Hematopoietic multipotent progenitor cell treated with erythropoietin and hydrocortisone succinate and interleukin-3 and kit ligand, for 17 days (in vitro differentiated cells): ENCODE data around the gene TIMM17B.

Experiments
- DNase-seq: peaks from one replicate; pipeline ENCODE4 v3.0.0-alpha.2; 2015; ENCODE audit warnings: low spot score

The TIMM17B gene

GRCh38 chrX:48897625-48898306 is at the start of gene TIMM17B, which contains the start of gene PQBP1:
TSS of gene TIMM17B (minus strand) at chrX:48897768. CDS start at chrX:48897749, 19 bp downstream.
TSS of gene PQBP1 (plus strand) at chrX:48897930. CDS start at chrX:48898510, 580 bp downstream.
- DNase-seq, result peak; percentile 95

GRCh38 chrX:48945517-48946348 is 48.2 kb upstream of the TIMM17B start:
- peak; percentile 74 for DNase-seq

DNA sequence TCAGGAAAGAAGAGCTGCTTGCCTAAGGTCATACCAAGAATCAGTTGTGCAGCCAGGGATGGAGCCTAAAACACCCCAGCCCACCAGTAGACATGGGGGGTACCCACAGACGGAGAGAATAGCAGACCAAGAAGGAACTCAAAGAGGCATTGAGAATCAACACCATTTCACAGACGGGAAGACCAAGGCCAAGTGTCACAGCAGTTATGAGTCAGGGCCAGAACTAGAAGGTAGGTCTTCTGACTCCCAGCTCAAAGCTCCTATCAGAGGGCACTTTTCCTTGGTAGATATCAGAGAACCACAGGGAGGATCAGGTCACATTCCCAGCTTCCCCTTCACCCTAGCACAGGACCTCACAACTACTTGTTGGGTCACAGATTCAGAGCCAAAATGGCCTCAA is 45.3 kb upstream of the TIMM17B start:
- DNase-seq, result peak; percentile 41

GRCh38 chrX:48940404-48940955 is 42.9 kb upstream of the TIMM17B start:
- DNase-seq, result peak; percentile 84

GRCh38 chrX:48939524-48940228 is 42.1 kb upstream of the TIMM17B start:
- DNase-seq, result peak; percentile 42

DNA sequence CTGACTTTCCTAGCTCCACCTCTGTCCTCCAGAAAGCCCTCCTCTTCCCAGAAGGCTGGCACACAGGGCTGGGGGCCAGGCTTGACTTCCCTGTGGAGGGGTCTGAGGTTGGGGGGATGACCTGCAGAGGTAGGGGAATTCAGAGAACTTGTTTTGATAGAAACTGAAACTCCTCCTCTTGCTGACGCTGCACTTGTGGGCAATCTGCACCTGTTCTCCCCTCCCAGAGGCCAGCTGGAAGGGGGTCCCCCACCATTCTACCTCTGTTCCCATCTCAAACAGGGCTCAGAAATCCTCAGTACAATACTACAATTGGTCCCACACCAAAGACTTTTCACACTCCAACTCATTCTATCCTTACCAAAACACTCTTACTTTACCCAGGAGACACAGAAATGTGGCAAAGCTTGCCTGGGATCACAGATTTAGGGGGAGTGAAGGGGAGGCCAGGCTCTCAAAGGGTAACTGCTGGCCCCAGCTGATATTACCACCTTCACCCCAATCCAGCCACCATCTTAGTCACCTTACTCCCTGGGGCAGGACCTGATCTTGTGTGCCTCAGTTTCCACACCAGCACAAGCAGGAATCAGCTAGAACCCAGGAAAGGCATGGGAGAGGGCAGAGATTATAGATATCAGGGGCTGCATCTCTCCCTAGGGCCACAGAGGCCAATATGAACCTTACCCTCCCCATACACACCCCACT is 41.3 kb upstream of the TIMM17B start:
- peak; percentile 59 for DNase-seq

- peak; percentile 64 for DNase-seq
Observed at GRCh38 chrX:48937054-48937907, 39.7 kb upstream of the TIMM17B start.

- DNase-seq, result no peak
Observed at GRCh38 chrX:48936429-48937053, 39.0 kb upstream of the TIMM17B start.

DNA sequence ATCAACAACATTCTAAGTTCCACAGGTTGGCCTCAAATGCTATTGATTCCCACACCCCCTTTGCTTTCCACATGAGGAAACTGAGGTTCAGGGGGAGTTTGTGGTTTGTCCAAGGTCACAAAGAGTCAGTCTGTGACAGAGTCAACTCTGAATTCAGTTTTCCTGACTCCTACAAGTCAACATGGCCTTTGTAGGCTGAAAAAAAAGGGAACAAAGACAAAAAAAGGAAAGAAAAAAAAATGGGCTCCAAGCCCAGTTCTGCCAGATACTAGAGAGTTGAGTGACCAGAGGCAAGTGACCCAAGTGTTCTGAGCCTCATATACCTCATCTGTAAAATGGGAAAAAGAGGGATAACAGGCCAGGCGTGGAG is 37.7 kb upstream of the TIMM17B start:
- DNase-seq, result no peak

- DNase-seq, result no peak
Observed at GRCh38 chrX:48934581-48935300, 37.2 kb upstream of the TIMM17B start.

- DNase-seq, result no peak
Observed at GRCh38 chrX:48933757-48934156, 36.2 kb upstream of the TIMM17B start.

DNA sequence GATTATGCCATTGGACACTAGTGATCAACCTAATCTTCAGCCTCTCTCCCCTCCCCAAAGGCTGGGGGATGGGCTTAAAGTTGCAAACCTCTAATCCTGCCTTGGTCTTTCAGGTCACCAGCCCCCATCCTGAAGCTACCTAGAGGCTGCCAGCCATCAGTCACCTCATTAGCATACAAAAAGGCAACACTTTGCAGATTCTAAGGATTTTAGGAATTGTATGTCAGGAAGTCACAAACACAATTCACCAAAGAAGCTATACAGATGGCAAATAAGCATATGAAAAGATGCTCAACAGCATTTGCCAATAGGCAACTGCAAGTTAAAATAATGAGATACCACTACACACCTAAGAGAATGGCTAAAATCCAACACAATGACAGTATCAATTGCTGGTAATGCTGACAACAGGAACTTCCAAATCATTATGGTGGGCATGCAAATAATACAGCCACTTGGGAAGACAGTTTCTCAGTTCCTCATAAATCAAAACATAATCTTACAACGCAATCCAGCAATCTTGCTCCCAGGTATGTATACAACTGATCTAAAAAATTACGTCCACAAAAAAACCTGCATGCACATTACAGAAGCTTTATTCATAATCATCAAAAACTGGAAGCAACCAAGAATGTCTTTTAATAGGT is 30.3 kb upstream of the TIMM17B start:
- no peak for DNase-seq

GRCh38 chrX:48927123-48927522 is 29.6 kb upstream of the TIMM17B start:
- DNase-seq, result no peak

DNA sequence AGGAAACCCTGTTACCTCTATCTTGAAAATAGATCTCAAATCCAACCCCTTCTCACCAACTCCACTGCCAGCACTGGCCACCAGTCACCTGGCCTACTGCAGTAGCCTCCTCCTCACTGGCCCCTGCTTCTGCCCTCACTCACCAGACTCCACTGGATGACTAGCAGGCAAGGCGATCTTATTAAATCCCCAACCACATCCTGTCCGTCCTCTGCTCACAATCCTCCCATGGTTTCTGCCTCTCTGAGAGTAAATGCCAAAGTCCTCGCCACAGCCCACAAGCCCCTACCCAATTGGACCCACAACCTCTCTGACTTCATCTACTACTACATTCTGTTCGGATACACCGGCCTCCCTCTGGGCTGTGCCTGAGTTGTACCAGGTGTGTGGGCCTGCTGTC is 26.7 kb upstream of the TIMM17B start:
- no peak for DNase-seq

DNA sequence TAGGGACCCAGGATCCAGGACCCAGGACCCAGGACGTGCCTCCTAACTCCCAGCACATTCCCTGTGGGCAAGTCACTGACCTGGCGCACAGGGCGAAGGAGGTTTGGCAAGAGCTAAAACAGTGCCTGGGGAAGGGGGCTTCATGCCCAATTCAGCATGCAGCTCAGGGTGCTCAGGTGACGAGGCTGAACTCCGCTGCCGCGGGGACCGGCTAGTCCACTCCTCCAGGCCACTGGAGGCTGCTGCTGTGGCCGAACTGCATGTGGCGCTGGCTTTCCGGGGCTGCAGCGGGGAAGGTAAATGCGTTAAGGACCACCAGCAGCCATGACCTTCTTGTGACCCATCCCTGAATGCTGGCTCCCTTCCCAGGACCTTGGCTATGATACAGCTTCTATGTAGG is 26.2 kb upstream of the TIMM17B start:
- DNase-seq, result no peak

DNA sequence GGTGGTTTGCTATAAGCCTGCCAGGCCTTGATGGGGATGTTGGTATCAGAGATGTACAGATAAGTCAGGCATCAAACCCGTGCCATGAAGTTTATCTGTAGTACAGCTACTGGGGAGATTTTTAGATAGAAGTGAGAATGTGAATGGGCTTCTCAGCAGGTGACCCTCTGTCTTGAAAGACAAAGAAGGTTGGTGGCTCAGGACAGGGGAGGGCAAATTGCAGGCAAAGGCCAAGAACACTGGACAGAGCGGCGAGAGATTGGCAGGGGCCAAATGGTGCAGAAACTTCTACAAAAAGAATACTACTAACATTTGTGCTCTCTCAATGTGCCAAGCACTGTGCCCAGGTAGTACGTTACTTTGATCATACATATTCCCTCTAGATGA is 23.1 kb upstream of the TIMM17B start:
- no peak for DNase-seq

DNA sequence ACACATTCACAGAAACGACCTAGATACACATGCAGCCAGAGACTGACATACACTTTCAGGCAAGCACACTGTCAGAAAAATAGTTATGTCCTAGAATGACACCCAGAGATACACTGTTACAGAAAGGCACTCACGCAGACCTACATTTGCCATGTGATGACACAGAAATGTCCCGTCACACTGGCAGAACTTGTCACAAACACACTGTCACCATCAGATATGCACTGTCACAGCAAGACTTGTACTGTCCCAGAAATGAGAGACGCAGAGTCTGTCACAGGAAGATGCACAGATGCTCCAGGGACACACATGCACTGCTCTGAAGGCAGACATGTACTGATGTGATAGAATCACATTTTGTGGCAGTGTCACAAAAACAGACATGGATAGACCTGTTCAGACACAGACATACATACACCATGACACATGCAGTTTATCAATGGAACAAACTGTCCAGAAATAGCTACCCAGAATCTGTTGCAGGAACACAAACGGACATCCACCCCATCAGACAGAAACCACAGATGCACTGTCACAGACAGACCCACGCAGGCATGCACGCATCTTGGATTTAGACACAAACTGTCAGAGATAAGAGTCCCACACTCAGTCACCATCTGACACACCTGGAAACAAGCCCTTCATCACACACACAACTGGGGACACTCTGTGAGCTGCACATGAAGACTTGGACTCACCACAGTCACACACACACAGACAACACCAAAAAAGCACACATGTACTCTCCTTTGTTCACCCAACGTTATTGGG is 22.6 kb upstream of the TIMM17B start:
- DNase-seq, result peak; percentile 83

- DNase-seq, result no peak
Observed at GRCh38 chrX:48919360-48919841, 21.8 kb upstream of the TIMM17B start.
